Prostate gland (tissue), 2 donors: ENCODE measurements around the gene CHTOP. TPM values are rescaled to one million over a fixed set of nuclear protein-coding genes. Genes with fewer than 3 reads are reported as not detected.

Source experiments
- DNase-seq: peaks from one replicate; pipeline ENCODE4 v3.0.0-alpha.2; 2019; ENCODE audit warnings: low spot score
- H3K27ac ChIP-seq, 2 donors: fragments of 200-600 bp; sonication (generic); 2 replicates each; pipeline ENCODE4 v1.5.1; 2017 to 2019
- H3K27me3 ChIP-seq: fragments of 200-600 bp; sonication (generic); replicated peaks from 2 replicates; pipeline ENCODE4 v1.5.1; 2019; ENCODE audit not compliant: insufficient read depth
- H3K36me3 ChIP-seq, 2 donors: fragments of 200-600 bp; sonication (generic); 1 replicate in 1 of 2; 2 replicates in 1 of 2; pipeline versions ENCODE4 v1.5.1 to v1.8.1; 2017 to 2019
- H3K4me1 ChIP-seq: fragments of 200-600 bp; sonication (generic); replicated peaks from 2 replicates; pipeline ENCODE4 v1.5.1; 2019
- H3K4me3 ChIP-seq, 2 donors: fragments of 200-600 bp; sonication (generic); 2 replicates each; pipeline ENCODE4 v1.5.1; 2017 to 2019
- H3K9me3 ChIP-seq: fragments of 200-600 bp; sonication (generic); 2 replicates; pipeline ENCODE4 v1.5.1; 2017
- POLR2A ChIP-seq: fragments of 450-650 bp; IDR thresholded peaks from one replicate; pipeline ENCODE4 v1.6.1; 2016; ENCODE audit warnings: antibody characterized with exemption, mild to moderate bottlenecking
- POLR2AphosphoS5 ChIP-seq: sonication (generic); formaldehyde crosslinking; IDR thresholded peaks from one replicate; pipeline ENCODE4 v1.6.1; 2017; ENCODE audit warnings: antibody characterized with exemption
- WGBS: methylation state at CpG from one replicate; pipeline ENCODE4 v1.1.5; 2018; 5-methylcytosine and 5-hydroxymethylcytosine counted together
- intact Hi-C: fragments of 100-400 bp; cut with DNase I; formaldehyde crosslinking; loops from one replicate; pipeline ENCODE4 v1.14.2; 2022
- total RNA-seq, 2 donors: library from RNA; depleted of rRNA; stranded (reverse); fragments of >200 nt; gene quantifications; one replicate each; pipeline ENCODE4 v1.1.0, GENCODE V29; 2016
- TF ChIP-seq, protein P1 (sequence below), 4 experiments: fragments of 200-600 bp in 2 of 4; fragments of 450-650 bp in 2 of 4; sonication (generic) in 2 of 4; IDR thresholded peaks; 1 replicate in 3 of 4; 2 replicates in 1 of 4; pipeline ENCODE4 v1.5.1; 2016 to 2019; ENCODE audit warnings: antibody characterized with exemption in 4 of 4, mild to moderate bottlenecking in 2 of 4, moderate library complexity in 2 of 4

Gene CHTOP
- total RNA-seq, 2 donors from 2014 or later, result 60.6 to 74.4 TPM

DNA sequence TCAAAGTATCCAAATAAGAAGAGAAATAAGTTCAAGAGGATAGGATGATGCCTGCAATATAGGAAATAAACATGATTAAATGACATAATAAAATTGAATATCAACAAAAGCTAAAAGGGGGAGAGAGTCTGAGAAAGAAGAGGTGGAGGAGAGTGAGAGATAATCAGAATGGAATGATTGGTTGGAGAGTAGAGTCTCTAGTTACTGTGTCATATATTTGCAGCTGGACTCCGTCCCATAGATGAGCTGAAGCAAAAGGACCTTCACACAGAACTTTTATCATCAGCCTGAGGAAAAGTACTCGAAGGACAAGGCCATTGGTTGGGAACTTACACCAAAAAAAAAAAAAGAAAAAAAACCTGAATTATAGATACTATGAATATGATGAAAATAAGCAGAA lies 45.4 kb upstream of the CHTOP start:
- no peaks in the 10 kb centered on the region for H3K36me3 ChIP-seq
- H3K4me1 ChIP-seq, result no peaks in the 10 kb centered on the region
- H3K27me3 ChIP-seq, result no peaks in the 10 kb centered on the region
- H3K27ac ChIP-seq, result no peak overlapping the region
- no peaks in the 10 kb centered on the region for H3K9me3 ChIP-seq
- no peak overlapping the region for H3K4me3 ChIP-seq
- TF ChIP-seq POLR2AphosphoS5, result no peak
- TF ChIP-seq, protein P1, sequence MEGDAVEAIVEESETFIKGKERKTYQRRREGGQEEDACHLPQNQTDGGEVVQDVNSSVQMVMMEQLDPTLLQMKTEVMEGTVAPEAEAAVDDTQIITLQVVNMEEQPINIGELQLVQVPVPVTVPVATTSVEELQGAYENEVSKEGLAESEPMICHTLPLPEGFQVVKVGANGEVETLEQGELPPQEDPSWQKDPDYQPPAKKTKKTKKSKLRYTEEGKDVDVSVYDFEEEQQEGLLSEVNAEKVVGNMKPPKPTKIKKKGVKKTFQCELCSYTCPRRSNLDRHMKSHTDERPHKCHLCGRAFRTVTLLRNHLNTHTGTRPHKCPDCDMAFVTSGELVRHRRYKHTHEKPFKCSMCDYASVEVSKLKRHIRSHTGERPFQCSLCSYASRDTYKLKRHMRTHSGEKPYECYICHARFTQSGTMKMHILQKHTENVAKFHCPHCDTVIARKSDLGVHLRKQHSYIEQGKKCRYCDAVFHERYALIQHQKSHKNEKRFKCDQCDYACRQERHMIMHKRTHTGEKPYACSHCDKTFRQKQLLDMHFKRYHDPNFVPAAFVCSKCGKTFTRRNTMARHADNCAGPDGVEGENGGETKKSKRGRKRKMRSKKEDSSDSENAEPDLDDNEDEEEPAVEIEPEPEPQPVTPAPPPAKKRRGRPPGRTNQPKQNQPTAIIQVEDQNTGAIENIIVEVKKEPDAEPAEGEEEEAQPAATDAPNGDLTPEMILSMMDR (IDR thresholded peaks at IDR 0.05), result no peak
- TF ChIP-seq POLR2A, result no peak
- intact Hi-C loops, result no loop called here
- DNase-seq, result no peak
- 91% methylated on average over 2 of the region's 2 CpGs for WGBS

DNA sequence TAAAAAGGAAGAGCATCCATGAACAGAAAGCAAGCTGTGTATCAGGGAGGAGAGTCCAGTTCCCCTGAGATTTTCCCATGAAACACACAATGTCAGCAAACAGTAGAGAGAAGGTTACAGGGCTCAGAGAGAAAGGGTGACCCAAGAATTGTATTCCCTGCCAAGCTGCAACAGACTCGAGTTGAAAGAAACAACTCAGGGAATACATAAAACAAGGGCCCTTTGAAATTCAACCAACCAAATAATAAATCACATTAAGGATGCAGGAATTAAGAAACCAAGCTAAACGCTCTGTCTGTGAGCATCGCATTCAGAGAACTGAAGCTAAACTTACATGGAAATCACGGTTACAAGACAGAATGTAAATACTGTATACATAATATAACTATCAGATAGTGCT lies 41.1 kb upstream of the CHTOP start:
- Histone ChIP-seq H3K4me1 (no peaks in the 10 kb centered on the region), H3K27ac (no peak overlapping the region), H3K4me3 (no peak overlapping the region), H3K27me3 (no peaks in the 10 kb centered on the region), H3K36me3 (no peaks in the 10 kb centered on the region), H3K9me3 (no peaks in the 10 kb centered on the region)
- WGBS, result 31% methylated on average over 4 of the region's 4 CpGs
- no peak for DNase-seq
- TF ChIP-seq POLR2AphosphoS5, result no peak
- TF ChIP-seq, protein P1 (IDR thresholded peaks at IDR 0.05), result no peak
- TF ChIP-seq POLR2A, result no peak
- intact Hi-C loops, result no loop called here

DNA sequence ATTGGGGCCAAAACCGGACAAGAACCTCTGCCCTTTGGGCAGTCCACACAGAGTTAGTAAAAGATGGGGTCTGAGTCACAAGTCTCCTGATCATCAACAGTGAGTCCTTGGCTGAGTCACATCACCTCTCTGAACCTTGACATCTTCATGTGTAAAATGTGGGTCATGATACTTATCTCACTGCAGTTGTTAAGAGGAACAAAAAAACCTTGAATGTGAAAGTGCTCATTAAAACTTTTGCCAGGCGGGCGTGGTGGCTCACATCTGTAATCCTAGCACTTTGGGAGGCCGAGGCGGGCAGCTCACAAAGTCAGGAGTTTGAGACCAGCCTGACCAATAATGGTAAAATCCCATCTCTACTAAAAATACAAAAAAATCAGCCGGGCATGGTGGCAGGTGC lies 36.7 kb upstream of the CHTOP start:
- TF ChIP-seq POLR2AphosphoS5, result no peak
- TF ChIP-seq POLR2A, result no peak
- TF ChIP-seq, protein P1 (IDR thresholded peaks at IDR 0.05), result no peak
- H3K27me3 ChIP-seq, result no peaks in the 10 kb centered on the region
- H3K36me3 ChIP-seq, result no peaks in the 10 kb centered on the region
- DNase-seq, result no peak
- no peak overlapping the region for H3K4me3 ChIP-seq
- H3K9me3 ChIP-seq, result no peaks in the 10 kb centered on the region
- intact Hi-C loops, result no loop called here
- 85% methylated on average over 6 of the region's 6 CpGs for WGBS
- no peaks in the 10 kb centered on the region for H3K4me1 ChIP-seq
- H3K27ac ChIP-seq, result no peak overlapping the region

DNA sequence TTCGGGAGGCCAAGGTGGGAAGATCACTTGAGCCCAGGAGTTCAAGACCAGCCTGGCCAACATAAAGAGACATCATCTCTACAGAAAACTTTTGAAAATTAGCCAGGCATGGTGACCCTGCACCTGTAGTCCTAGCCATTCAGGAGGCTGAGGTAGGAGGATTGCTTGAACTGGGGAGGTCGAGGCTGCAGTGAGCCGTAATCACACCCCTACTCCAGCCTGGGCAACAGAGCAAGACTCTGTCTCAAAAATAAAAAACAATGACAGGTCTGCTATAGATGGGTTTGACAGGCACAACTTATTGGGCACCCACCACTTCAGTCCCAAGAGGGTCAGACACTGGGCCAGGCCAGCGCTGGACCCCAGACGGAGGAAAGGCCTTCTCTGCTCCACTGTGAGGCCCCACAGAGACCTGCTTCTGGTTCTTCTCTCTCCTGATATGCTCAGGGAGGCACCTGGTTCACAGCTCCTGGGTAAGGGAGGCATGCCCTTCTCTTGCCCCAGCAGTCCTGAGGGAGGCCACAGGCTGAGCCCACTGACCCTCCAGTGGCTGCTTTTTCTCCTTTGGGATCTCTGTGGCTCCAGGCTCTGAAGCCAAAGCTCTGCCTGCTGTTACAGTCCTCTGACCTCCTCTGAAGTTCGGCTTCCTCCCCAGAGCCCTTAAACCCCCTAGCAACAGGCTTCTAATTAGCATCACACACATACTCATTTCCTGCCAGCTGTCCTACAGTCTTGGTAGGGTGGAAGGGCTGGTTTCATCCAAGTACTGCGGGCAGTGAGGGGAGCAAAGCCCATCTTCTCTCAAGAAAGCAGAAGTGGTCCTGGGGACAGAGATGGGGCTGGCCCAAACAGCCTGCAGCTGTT lies 35.3 kb upstream of the CHTOP start:
- Histone ChIP-seq H3K36me3 (no peaks in the 10 kb centered on the region), H3K27me3 (no peaks in the 10 kb centered on the region), H3K4me3 (no peak overlapping the region), H3K9me3 (no peaks in the 10 kb centered on the region), H3K27ac (no peak overlapping the region), H3K4me1 (no peaks in the 10 kb centered on the region)
- DNase-seq, result no peak
- TF ChIP-seq POLR2AphosphoS5, result no peak
- TF ChIP-seq POLR2A, result no peak
- TF ChIP-seq, protein P1 (IDR thresholded peaks at IDR 0.05), result no peak
- intact Hi-C loops, result no loop called here
- 75% methylated on average over 7 of the region's 7 CpGs for WGBS

DNA sequence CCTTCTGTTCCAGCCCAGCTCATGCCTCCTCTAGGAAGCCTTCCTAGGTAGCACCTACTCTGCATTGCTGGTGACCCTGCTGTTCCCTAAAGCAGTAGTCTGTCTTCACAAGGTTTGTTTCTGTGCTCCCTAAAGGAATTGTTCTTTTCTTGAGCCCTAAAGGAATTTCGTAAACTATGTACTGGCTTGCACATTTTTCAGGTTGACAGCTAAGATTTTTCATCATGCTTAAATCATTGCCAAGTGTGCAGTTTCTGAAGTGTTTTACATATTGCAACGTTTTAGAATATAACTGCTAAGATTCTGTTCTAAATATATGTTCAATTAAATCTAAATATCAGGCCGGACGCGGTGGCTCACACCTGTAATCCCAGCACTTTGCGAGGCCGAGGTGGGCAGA lies 34.0 kb upstream of the CHTOP start:
- no peaks in the 10 kb centered on the region for H3K4me1 ChIP-seq
- intact Hi-C loops, result no loop called here
- no peak overlapping the region for H3K27ac ChIP-seq
- no peak for DNase-seq
- H3K27me3 ChIP-seq, result no peaks in the 10 kb centered on the region
- TF ChIP-seq, protein P1 (IDR thresholded peaks at IDR 0.05), result no peak
- TF ChIP-seq POLR2AphosphoS5, result no peak
- TF ChIP-seq POLR2A, result no peak
- H3K9me3 ChIP-seq, result no peaks in the 10 kb centered on the region
- 88% methylated on average over 7 of the region's 7 CpGs for WGBS
- no peak overlapping the region for H3K4me3 ChIP-seq
- H3K36me3 ChIP-seq, result no peaks in the 10 kb centered on the region
